Caco-2 (cell line): ENCODE data around the gene OSBPL5. TPM values are rescaled to one million over a fixed set of nuclear protein-coding genes. Genes with fewer than 3 reads are reported as not detected.

Source experiments
- BruUV-seq: library from RNA; stranded (reverse); fragments of 400-500 nt; replicated peaks from 2 replicates; lab custom pipeline; 2021; lab: Mats Ljungman, UMichigan
- CTCF ChIA-PET: fragments of 300-600 bp; sonication (Branson Sonifier 250); formaldehyde crosslinking; loops from one replicate; lab custom pipeline; 2022; ENCODE audit warnings: antibody characterized with exemption; lab: Charles Lee
- POLR2A ChIA-PET: fragments of 300-600 bp; sonication (Branson Sonifier 250); formaldehyde crosslinking; loops from one replicate; lab custom pipeline; 2022; ENCODE audit warnings: antibody characterized with exemption; lab: Charles Lee
- DNase-seq, 2 experiments: peaks; one replicate each; pipeline versions ENCODE4 v3.0.0 to v3.0.0-alpha.2; 2020 to 2022
- H3K27me3 ChIP-seq: replicated peaks from 2 replicates; pipeline ENCODE4 v1.6.0; 2011; ENCODE audit warnings: low read length; ENCODE audit not compliant: control insufficient read depth, insufficient read depth
- H3K36me3 ChIP-seq: 2 replicates; pipeline ENCODE4 v1.5.1; 2011; ENCODE audit warnings: low read length; ENCODE audit not compliant: control insufficient read depth, insufficient read depth
- H3K4me1 ChIP-seq: fragments of 250-450 bp; sonication (Bioruptor Pico); 2 replicates; pipeline ENCODE4 v1.5.1; 2020; ENCODE audit warnings: mild to moderate bottlenecking
- H3K4me3 ChIP-seq: 2 replicates; pipeline ENCODE4 v1.5.1; 2011; ENCODE audit warnings: low read depth, mild to moderate bottlenecking, control low read depth, low read length
- H3K9me3 ChIP-seq: fragments of 250-450 bp; sonication (Bioruptor Pico); 2 replicates; pipeline ENCODE4 v1.5.1; 2020; ENCODE audit warnings: mild to moderate bottlenecking, moderate library complexity
- H3K27ac Mint-ChIP-seq: one replicate; pipeline ENCODE4 v1.8.0; 2022; ENCODE audit warnings: mixed read lengths; ENCODE audit not compliant: unreplicated experiment
- H3K27me3 Mint-ChIP-seq: one replicate; pipeline ENCODE4 v1.8.0; 2022; ENCODE audit warnings: mixed read lengths; ENCODE audit not compliant: insufficient read depth, unreplicated experiment
- H3K36me3 Mint-ChIP-seq: one replicate; pipeline ENCODE4 v1.8.0; 2022; ENCODE audit warnings: mild to moderate bottlenecking, mixed read lengths; ENCODE audit not compliant: insufficient read depth, unreplicated experiment
- H3K4me1 Mint-ChIP-seq: one replicate; pipeline ENCODE4 v1.8.0; 2022; ENCODE audit warnings: low read depth, mixed read lengths; ENCODE audit not compliant: unreplicated experiment
- H3K4me3 Mint-ChIP-seq: one replicate; pipeline ENCODE4 v1.8.0; 2022; ENCODE audit warnings: mild to moderate bottlenecking, moderate library complexity, mixed read lengths; ENCODE audit not compliant: unreplicated experiment
- H3K9me3 Mint-ChIP-seq: one replicate; pipeline ENCODE4 v1.8.0; 2022; ENCODE audit warnings: mixed read lengths; ENCODE audit not compliant: unreplicated experiment
- intact Hi-C: fragments of 100-400 bp; cut with micrococcal nuclease; formaldehyde crosslinking; loops from one replicate; pipeline ENCODE4 v1.10.0; 2022; ENCODE audit not compliant: unreplicated experiment
- total RNA-seq: library from RNA; stranded (reverse); gene quantifications from 2 replicates; pipeline ENCODE4 v1.2.3, GENCODE V29; 2022
- TF ChIP-seq, protein P1 (sequence below), 2 experiments: fragments of 200-600 bp in 1 of 2; IDR thresholded peaks; 1 replicate in 1 of 2; 2 replicates in 1 of 2; pipeline versions ENCODE4 v1.5.1 to v1.8.0; 2011 to 2022; ENCODE audit warnings: antibody characterized with exemption in 1 of 2, control low read depth in 1 of 2, inconsistent platforms in 1 of 2, low read depth in 1 of 2, low read length in 1 of 2, mild to moderate bottlenecking in 1 of 2, moderate library complexity in 1 of 2; ENCODE audit not compliant: insufficient read depth in 1 of 2, severe bottlenecking in 1 of 2, unreplicated experiment in 1 of 2

Gene OSBPL5
- total RNA-seq, 1 experiment from 2014 or later = 4.9 TPM

DNA sequence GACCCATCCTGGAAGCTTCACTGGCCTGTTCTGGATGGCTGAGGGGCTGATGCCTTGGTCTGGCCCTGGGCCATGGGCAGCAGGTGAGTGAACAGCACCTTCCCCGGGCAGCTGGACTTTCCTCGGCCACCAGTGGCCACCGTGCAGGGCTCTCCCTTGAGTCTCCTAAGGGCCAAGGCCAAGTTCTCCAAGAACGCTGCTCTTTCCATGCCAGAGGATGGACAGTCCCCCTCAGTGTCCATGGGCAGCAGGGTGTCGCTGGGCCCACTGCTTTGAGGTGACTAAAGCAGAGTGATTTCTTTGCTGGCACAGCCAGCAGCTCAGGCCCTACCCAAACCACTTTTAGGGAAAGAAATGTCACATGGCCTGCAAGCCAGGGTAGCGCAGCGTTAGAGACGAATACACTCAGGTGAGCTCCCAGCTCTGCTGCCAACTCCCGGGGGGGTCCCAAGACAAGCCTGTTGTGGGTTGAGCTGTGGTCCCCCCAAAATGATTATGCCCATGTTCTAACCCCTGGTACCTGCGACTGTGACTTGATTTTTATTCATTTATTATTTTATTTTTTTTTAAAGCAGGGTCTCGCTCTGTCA is 104.6 kb downstream of the OSBPL5 start:
- Mint-ChIP-seq H3K9me3 (peaks cover 15% of the 10 kb centered on the region), H3K27me3 (no peaks in the 10 kb centered on the region), H3K4me1 (peaks cover 17% of the 10 kb centered on the region), H3K4me3 (no peak overlapping the region), H3K36me3 (peaks cover 11% of the 10 kb centered on the region), H3K27ac (no peak overlapping the region)
- H3K4me3 ChIP-seq = no peak overlapping the region
- TF ChIP-seq, protein P1, sequence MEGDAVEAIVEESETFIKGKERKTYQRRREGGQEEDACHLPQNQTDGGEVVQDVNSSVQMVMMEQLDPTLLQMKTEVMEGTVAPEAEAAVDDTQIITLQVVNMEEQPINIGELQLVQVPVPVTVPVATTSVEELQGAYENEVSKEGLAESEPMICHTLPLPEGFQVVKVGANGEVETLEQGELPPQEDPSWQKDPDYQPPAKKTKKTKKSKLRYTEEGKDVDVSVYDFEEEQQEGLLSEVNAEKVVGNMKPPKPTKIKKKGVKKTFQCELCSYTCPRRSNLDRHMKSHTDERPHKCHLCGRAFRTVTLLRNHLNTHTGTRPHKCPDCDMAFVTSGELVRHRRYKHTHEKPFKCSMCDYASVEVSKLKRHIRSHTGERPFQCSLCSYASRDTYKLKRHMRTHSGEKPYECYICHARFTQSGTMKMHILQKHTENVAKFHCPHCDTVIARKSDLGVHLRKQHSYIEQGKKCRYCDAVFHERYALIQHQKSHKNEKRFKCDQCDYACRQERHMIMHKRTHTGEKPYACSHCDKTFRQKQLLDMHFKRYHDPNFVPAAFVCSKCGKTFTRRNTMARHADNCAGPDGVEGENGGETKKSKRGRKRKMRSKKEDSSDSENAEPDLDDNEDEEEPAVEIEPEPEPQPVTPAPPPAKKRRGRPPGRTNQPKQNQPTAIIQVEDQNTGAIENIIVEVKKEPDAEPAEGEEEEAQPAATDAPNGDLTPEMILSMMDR (IDR thresholded peaks at IDR 0.05; ENCODE audit: insufficient read depth in 1 of 2, low read depth in 1 of 2, low read length in 1 of 2, severe bottlenecking in 1 of 2, unreplicated experiment in 1 of 2) = no peak
- intact Hi-C loops = no loop called here
- H3K9me3 ChIP-seq = peaks cover 12% of the 10 kb centered on the region; the same call in 1 of the 2 replicates
- POLR2A ChIA-PET = no interaction called here
- CTCF ChIA-PET = no interaction called here
- H3K36me3 ChIP-seq = no peaks in the 10 kb centered on the region; the same call in 1 of the 2 replicates
- H3K4me1 ChIP-seq = peaks cover 10% of the 10 kb centered on the region
- DNase-seq = no peak
- BruUV-seq = no TSS peak
- no peaks in the 10 kb centered on the region for H3K27me3 ChIP-seq

DNA sequence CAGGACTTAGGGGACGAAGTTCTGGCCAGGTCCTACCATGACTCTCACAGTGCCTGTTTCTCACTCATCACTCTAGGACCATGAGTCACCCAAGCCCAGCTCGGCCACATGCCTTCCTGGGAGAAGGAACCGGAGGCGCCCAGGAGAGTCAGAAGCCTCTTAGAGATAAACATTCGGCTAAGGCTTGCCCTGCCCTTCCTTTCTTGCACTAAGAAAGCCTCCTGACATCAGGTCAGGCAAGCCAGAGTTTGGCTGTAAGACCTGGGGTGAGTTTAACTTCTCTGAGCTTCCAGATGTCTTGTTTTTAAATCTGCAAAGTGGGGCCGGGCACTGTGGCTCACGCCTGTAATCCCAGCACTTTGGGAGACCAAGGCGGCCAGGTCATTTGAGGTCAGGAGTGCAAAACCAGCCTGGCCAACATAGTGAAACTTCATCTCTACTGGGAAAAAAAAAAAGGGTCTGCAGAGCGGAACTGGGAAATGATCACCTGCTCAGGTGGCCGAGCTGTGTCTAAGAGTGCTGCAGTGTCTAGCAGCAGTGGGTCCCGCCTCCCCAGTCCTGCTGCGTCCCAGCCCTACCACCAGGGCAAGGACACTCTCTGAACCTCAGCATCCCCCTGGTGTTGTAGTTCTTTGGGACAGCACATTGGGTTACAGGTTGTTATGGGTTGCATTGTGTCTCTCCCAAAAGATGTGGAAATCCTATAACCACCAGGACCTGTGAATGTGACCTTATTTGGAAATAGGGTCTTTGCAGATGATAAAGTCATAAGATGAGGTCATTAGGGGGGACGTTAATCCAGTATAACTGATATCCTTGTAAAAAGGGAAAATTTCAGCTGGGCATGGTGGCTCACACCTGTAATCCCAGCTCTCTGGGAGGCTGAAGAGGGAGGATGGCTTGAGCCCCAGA is 106.1 kb downstream of the OSBPL5 start:
- TF ChIP-seq, protein P1 (IDR thresholded peaks at IDR 0.05; ENCODE audit: insufficient read depth in 1 of 2, low read depth in 1 of 2, low read length in 1 of 2, severe bottlenecking in 1 of 2, unreplicated experiment in 1 of 2) = peak; percentile 9 to 12
- no peaks in the 10 kb centered on the region for H3K36me3 ChIP-seq
- no peak overlapping the region for H3K4me3 ChIP-seq
- H3K4me1 Mint-ChIP-seq = peaks cover 9% of the 10 kb centered on the region
- ChIA-PET POLR2A (no interaction called here), CTCF (interaction anchor here (0.8 kb wide), 1 partner anchor 33 kb away, joined by 4 read pairs; no protein-coding TSS in a partner anchor)
- no peaks in the 10 kb centered on the region for H3K27me3 ChIP-seq
- H3K9me3 ChIP-seq = peaks cover 4% of the 10 kb centered on the region; the same call in 1 of the 2 replicates
- H3K27me3 Mint-ChIP-seq = no peaks in the 10 kb centered on the region
- H3K27ac Mint-ChIP-seq = no peak overlapping the region
- peaks cover 9% of the 10 kb centered on the region for H3K4me1 ChIP-seq
- intact Hi-C loops = no loop called here
- H3K9me3 Mint-ChIP-seq = peaks cover 6% of the 10 kb centered on the region
- peak in 1 of 2 experiments; percentile 43 for DNase-seq
- peak overlapping the region; percentile 30 for H3K4me3 Mint-ChIP-seq
- no TSS peak for BruUV-seq
- H3K36me3 Mint-ChIP-seq = peaks cover 26% of the 10 kb centered on the region
